Stimulated activated naive CD8-positive, alpha-beta T cell treated with anti-CD3 and anti-CD28 coated beads, Interleukin-15, Interleukin-2, amounts not matched to agents 100 U/mL and 50 U/mL, for 24 hours (primary cell): Measurements from ENCODE around the gene MTCH1.
A peak's percentile ranks its signal among the peaks of the same experiment; 100 is the strongest.

Experiments
- ATAC-seq: fragments of 150-1000 bp; cut with Tn5 transposase; one replicate; pipeline ENCODE4 v1.10.0; 2021
- DNase-seq: peaks from one replicate; pipeline ENCODE4 v3.0.0; 2021

Gene MTCH1

GRCh38 chr6:36970892-36971842, 14.8 kb downstream of the MTCH1 start:
- DNase-seq: no peak
- no peak for ATAC-seq

- ATAC-seq (no peak), DNase-seq (no peak)
Observed at GRCh38 chr6:36969988-36970891, 15.8 kb downstream of the MTCH1 start.

- ATAC-seq: no peak
Observed at GRCh38 chr6:36969240-36969691, 16.7 kb downstream of the MTCH1 start.

GRCh38 chr6:36968266-36968977, 17.6 kb downstream of the MTCH1 start:
- no peak for ATAC-seq
- no peak for DNase-seq

More at GRCh38 chr6:36969240-36969691, 16.7 kb downstream of the MTCH1 start:
- DNase-seq: no peak

- ATAC-seq (no peak), DNase-seq (no peak)
Observed at GRCh38 chr6:36967757-36968156, 18.2 kb downstream of the MTCH1 start.

- ATAC-seq (no peak), DNase-seq (no peak)
Observed at GRCh38 chr6:36967301-36967700, 18.7 kb downstream of the MTCH1 start.

- DNase-seq: no peak
- no peak for ATAC-seq
Observed at GRCh38 chr6:36964908-36965307, 21.1 kb downstream of the MTCH1 start.

- ATAC-seq: no peak
- DNase-seq: no peak
Observed at GRCh38 chr6:36964349-36964748, 21.6 kb downstream of the MTCH1 start.

GRCh38 chr6:36963451-36964290, 22.3 kb downstream of the MTCH1 start:
- DNase-seq: no peak
- ATAC-seq: peak; percentile 13

GRCh38 chr6:36962874-36963273, 23.1 kb downstream of the MTCH1 start:
- ATAC-seq (no peak), DNase-seq (peak; percentile 76)

GRCh38 chr6:36961441-36962435, 24.3 kb downstream of the MTCH1 start:
- ATAC-seq (no peak), DNase-seq (no peak)

- ATAC-seq: no peak
- no peak for DNase-seq
Observed at GRCh38 chr6:36959555-36960250, 26.3 kb downstream of the MTCH1 start.

GRCh38 chr6:36958775-36959554, 27.0 kb downstream of the MTCH1 start:
- DNase-seq (no peak), ATAC-seq (no peak)

- no peak for ATAC-seq
Observed at GRCh38 chr6:36957773-36958271, 28.2 kb downstream of the MTCH1 start.

GRCh38 chr6:36956446-36956820, 29.6 kb downstream of the MTCH1 start:
- ATAC-seq (no peak), DNase-seq (no peak)

More at GRCh38 chr6:36957773-36958271, 28.2 kb downstream of the MTCH1 start:
- DNase-seq: no peak

- no peak for ATAC-seq
- no peak for DNase-seq
Observed at GRCh38 chr6:36955671-36956445, 30.1 kb downstream of the MTCH1 start.

GRCh38 chr6:36955136-36955535, 30.9 kb downstream of the MTCH1 start:
- ATAC-seq (no peak), DNase-seq (no peak)
